Cortex of kidney (tissue), 1 donor: ENCODE measurements around the gene MMS19.

Experiments used
- DNase-seq: peaks from one replicate; lab custom pipeline; 2025; lab: John Stamatoyannopoulos, UW

MMS19 gene

GRCh38 chr10:97464226-97464625 lies 34.0 kb downstream of the MMS19 start:
- no peak for DNase-seq

- no peak for DNase-seq
These were observed 34.7 kb downstream of the MMS19 start for GRCh38 chr10:97463363-97464132.

- no peak for DNase-seq
These were observed 35.9 kb downstream of the MMS19 start for GRCh38 chr10:97462309-97462708.

- no peak for DNase-seq
These were observed 38.3 kb downstream of the MMS19 start for GRCh38 chr10:97459933-97460332.

GRCh38 chr10:97459111-97459510 lies 39.1 kb downstream of the MMS19 start:
- no peak for DNase-seq

- no peak for DNase-seq
These were observed 41.5 kb downstream of the MMS19 start for GRCh38 chr10:97456686-97457065.

- DNase-seq = no peak
These were observed 42.1 kb downstream of the MMS19 start for GRCh38 chr10:97456034-97456685.

GRCh38 chr10:97454330-97455036 lies 43.7 kb downstream of the MMS19 start:
- DNase-seq = no peak

GRCh38 chr10:97452352-97452751 lies 45.9 kb downstream of the MMS19 start:
- DNase-seq = no peak

- DNase-seq = no peak
These were observed 46.6 kb downstream of the MMS19 start for GRCh38 chr10:97451605-97452004.

GRCh38 chr10:97450828-97451227 lies 47.4 kb downstream of the MMS19 start:
- no peak for DNase-seq

- DNase-seq = no peak
These were observed 52.2 kb downstream of the MMS19 start, which contains the start of the genes EXOSC1 and ZDHHC16 for GRCh38 chr10:97445722-97446639. EXOSC1 (minus strand) TSS chr10:97446006; CDS start chr10:97445985, 21 bp downstream. ZDHHC16 (plus strand) TSS chr10:97446175; CDS start chr10:97451676, 5,501 bp downstream.

- DNase-seq = no peak
These were observed 52.9 kb downstream of the MMS19 start for GRCh38 chr10:97445357-97445721.

GRCh38 chr10:97444212-97444611 lies 54.0 kb downstream of the MMS19 start:
- no peak for DNase-seq

GRCh38 chr10:97442277-97442676 lies 55.9 kb downstream of the MMS19 start:
- no peak for DNase-seq

- no peak for DNase-seq
These were observed 63.0 kb downstream of the MMS19 start for GRCh38 chr10:97435211-97435610.

- no peak for DNase-seq
These were observed 63.7 kb downstream of the MMS19 start for GRCh38 chr10:97434557-97434956.

- no peak for DNase-seq
These were observed 64.2 kb downstream of the MMS19 start for GRCh38 chr10:97434055-97434454.

- no peak for DNase-seq
These were observed 69.6 kb downstream of the MMS19 start for GRCh38 chr10:97428572-97428981.

- DNase-seq = no peak
These were observed 70.5 kb downstream of the MMS19 start for GRCh38 chr10:97427571-97428179.
